Islet of Langerhans (tissue), 1 donor: ENCODE data around the gene CACNG1.
"Not testable (repeated sequence)": the region's sequence is repeated elsewhere in the genome, so short reads cannot be mapped to it uniquely, and the experiment has no call there.

Source experiments
- FAIRE-seq: peaks from one replicate; lab custom pipeline; 2011; peaks lifted over from hg19 to GRCh38; lab: Jason Lieb, UNC

CACNG1 gene

DNA sequence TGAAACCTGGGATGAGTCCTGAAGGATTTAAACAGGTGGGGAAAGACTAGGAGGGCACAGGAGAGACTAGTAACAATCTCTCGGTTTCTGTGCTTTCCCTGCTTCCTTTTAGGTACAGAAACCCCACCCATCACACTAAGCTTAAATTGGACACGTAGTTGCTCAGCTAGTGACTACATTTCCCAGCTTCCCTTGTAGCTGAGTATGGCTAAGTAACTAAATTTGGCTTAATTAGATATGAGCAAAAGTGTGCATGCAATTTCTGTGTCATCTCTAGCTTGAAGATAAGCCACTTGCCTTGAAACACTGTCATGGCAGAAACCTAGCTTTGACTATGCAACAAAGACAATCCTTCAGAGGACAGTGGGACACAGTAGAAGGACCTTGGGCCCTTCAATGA is 36.5 kb downstream of the CACNG1 start:
- FAIRE-seq = no peak

DNA sequence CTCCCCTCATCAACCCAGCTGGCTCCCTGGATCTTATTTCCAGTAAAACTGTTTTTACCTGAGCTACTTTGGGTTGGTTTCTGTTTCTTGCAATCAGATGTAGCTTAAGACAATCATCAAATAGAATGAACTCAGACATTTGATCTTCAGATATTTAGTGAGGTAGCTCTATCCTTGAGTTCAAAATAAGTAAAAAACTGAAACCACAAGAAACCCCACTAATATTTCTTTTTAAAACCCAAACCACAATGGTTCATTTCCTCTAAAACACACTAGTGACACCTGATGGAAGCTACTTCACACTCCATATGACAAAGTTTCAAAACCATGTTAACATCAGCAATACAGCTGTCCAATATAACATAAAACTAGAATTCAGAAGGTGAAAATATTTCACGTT is 37.8 kb downstream of the CACNG1 start:
- peak; percentile 9 for FAIRE-seq

DNA sequence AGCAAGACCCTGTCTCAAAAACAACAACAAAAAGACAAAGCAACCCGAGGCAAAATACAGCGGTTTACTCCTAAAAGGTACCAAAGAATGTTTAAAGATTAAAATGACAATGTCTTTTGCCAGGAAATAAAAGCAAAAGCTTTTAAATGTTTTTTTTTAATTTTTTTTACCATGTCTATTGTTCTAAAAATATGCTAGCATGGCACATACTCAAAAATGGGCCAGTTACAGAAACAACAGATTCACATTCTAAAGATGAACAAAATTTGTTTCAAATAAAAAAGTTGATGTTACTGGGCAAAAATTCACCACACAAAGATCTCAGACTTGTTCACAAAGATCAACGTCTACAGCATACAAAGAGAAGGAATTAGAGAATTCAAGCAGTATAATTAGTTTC is 41.1 kb downstream of the CACNG1 start:
- FAIRE-seq = no peak

DNA sequence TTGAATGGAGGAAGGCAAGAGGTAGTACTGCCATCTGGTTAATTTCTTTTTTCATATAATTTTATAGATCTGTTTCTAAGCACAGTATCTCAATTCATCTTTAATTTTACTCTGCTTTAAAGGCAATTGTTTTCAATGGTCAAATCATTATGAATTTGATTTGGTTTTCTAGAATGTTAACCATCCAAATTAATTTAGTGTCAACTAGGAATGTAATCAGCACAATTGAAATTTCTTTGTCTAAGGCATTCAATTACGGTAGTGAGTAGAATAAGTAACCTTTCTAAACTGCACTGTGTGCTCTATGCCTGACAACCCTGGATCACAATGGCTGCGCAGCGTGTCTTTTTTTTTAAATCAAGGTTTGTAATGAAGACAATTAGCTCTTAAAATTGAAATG is 44.3 kb downstream of the CACNG1 start:
- no peak for FAIRE-seq

DNA sequence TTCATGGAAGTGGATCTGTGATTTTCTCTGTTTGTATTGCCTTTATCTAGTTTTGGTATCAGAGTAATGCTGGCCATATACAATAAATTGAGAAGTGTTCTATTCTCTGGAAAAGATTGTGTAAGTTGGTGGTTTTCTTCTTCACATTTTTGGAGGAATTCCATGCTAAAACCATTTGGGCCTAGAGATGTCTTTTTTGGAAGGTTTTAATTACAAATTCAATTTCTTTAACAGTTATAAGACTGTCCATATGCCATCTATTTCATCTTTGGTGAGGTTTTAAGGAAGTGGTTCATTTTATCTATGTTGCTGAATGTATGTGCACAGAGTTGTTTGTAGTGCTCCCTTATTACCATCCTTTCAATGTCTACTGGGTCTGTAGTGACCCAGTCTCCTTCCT is 46.0 kb downstream of the CACNG1 start:
- FAIRE-seq = no peak

DNA sequence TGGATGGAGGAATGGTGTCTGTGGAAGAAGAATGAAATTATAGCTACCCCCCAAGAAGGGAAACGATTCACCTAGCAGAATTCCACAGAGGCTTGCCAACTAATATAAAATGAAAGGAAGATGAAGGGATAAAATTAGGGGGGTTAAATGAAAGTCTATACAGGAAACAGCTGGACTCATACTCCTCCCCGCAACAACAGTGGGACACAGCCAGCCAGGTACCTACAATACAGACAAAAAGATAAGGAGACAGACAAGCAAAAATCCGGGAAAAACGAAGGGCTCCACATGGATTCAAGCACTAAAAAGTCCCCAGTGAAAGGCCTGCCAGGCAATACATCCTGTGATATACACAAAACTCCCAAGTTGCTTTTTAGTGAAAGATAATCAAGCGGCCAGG is 47.9 kb downstream of the CACNG1 start:
- FAIRE-seq = no peak

DNA sequence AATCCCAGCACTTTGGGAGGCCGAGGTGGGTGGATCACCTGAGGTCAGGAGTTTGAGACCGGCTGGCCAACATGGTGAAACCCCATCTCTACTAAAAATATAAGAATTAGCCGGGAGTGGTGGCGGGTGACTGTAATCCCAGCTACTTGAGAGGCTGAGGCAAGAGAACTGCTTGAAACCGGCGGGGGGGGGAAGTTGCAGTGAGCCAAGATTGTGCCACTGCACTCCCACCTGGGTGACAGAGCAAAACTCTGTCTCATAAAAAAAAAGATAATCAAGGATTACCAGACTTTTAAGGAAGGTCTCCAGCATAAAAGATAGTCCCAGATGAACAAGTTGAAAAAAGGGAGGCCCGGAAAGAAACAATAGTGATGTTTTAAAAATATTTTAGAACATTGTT is 48.4 kb downstream of the CACNG1 start:
- not testable (repeated sequence) for FAIRE-seq

DNA sequence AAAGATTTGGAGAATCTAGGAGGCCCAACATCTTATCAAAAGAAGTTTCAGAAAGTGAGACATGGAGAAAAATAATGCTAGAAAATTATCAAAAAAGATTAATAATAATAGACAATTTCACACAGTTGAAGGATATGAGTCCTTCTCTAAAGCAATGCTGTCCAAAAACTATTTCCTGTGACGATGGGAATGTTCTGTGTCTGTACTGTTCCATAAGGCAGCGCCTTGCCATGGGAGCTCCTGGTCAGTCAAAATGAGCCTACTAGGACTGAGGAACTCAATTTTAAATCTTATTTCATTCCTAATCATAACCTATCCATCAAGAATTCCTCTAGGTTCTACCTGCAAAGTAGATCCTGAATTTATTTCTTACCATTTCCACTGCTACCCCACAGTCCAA is 49.0 kb downstream of the CACNG1 start:
- FAIRE-seq = no peak

DNA sequence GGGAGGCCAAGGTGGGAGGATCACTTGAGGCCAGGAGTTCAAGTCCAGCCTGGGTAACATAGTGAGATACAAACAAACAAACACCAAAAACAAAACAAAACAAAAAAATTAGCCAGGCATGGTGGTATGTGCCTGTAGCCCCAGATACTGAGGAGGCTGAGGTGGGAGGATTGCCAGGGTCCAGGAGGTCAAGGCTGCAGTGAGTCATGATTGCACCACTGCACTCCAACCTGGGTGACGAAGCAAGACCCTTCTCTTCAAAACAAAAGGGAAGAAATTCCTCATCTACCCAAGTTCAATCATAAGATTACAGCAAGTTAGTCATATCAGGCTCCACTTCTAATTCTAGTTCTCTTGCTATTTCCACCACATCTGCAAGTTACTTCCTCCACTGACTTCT is 50.9 kb downstream of the CACNG1 start:
- FAIRE-seq = not testable (repeated sequence)

DNA sequence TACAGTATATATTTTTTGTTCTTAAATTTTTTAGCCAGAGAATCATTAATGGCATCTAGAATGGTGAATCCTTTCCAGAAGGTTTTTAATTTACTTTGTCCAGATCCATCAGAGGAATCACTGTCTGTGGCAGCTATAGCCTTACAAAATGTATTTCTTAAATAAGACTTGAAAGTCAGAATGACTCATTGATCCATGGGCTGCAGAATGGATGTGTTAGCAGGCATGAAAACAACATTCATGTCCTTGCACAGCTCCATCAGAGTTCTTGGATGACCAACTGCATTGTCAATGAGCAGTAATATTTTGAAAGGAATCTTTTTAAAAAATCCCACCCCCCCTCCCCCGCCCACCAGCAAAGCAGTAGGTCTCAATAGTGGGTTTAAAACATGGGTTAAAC is 51.4 kb downstream of the CACNG1 start:
- FAIRE-seq = no peak

DNA sequence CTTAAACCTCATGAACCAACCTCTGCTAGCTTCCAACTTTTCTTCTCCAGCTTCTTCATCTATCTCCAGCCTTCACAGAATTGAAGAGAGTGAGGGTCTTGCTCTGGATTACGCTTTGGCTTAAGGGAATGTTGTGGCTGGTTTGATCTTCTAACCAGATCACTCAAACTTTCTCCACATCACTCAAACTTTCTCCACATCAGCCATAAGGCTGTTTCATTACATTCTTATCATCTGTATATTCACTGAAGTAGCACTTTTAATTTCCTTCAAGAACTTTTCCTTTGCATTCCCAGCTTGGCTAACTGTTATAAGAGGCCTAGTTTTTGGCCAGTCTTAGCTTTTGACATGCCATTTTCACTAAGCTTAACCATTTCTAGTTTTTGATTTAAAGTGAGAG is 52.3 kb downstream of the CACNG1 start:
- no peak for FAIRE-seq

DNA sequence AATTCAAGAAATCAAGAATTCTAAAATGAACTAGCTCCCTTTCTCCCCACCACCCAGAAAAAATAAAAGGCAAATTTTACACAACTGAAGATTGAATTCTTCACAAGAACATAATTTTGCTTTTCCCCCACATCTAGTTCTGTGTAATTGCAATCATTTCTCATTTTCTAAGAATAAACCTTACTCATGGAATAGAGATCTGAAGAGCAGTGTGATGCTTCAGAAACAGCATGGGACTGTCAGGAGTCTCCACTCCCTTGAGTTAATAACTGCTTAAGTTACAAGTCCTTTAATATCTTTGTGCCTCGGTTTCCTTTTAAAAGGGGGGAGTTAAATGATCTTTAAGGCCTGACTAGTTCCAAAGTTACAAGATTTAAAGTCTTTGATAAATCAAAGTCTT is 53.7 kb downstream of the CACNG1 start:
- no peak for FAIRE-seq

DNA sequence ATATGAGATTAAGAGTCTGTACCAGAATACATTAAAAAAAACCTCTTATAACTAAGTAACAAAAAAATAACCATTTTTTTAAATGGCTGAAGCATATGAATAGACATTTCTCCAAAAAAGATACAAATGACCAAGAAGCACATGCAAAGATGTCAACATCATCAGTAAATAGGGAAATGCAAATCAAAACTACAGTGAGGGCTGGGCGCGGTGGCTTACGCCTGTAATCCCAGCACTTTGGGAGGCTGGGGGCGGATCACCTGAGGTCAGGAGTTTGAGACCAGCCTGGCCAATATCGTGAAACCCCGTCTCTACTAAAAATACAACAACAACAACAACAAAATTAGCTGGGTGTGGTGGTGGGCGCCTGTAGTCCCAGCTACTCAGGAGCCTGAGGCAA is 60.3 kb downstream of the CACNG1 start:
- not testable (repeated sequence) for FAIRE-seq

DNA sequence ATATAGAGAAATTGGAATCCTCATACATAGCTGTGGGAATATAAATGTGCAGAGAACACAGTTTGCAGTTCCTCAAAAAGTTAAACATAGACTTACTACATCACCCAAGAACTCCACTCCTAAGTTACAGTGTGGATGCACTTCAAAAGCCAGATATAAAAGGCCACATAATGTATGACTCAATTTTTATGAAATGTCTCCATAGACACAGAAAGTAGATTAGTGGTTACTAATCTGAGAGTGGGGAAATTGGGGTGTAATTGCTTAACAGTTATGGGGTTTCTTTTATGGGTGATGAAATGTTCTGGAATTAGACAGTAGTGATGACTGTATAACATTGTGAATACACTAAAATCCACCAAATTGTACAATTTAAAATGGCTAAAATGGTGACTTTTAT is 60.9 kb downstream of the CACNG1 start:
- FAIRE-seq = no peak
